GM12878 (cell line): ENCODE results near the gene TYSND1. TPM values are rescaled to one million over a fixed set of nuclear protein-coding genes. Genes with fewer than 3 reads are reported as not detected.
A peak's percentile ranks its signal among the peaks of the same experiment; 100 is the strongest.

ENCODE experiments used
- BRCA1 ChIP-seq: IDR thresholded peaks from 2 replicates; pipeline ENCODE4 v1.6.1; 2011; ENCODE audit warnings: low read depth, low read length, improper control_type of control experiment
- CBX3 ChIP-seq: fragments of 200-600 bp; sonication (generic); IDR thresholded peaks from 2 replicates; pipeline ENCODE4 v1.6.1; 2016; ENCODE audit warnings: low read depth, borderline replicate concordance
- GABPA ChIP-seq: IDR thresholded peaks from 2 replicates; pipeline ENCODE4 v1.6.1; 2014; ENCODE audit warnings: antibody characterized with exemption, low read depth, mild to moderate bottlenecking, inconsistent platforms
- JUNB ChIP-seq: IDR thresholded peaks from 2 replicates; pipeline ENCODE4 v1.6.1; 2016; ENCODE audit warnings: antibody characterized with exemption, mild to moderate bottlenecking
- MTA3 ChIP-seq: IDR thresholded peaks from 2 replicates; pipeline ENCODE4 v1.6.1; 2012; ENCODE audit warnings: low read length, inconsistent platforms, borderline replicate concordance
- NBN ChIP-seq: fragments of 450-650 bp; IDR thresholded peaks from 2 replicates; pipeline ENCODE4 v1.6.1; 2016
- NFIC ChIP-seq: IDR thresholded peaks from 2 replicates; pipeline ENCODE4 v1.6.1; 2012; ENCODE audit warnings: low read depth, mild to moderate bottlenecking, inconsistent platforms, low read length, moderate library complexity
- PAX5 ChIP-seq: IDR thresholded peaks from 2 replicates; pipeline ENCODE4 v1.6.1; 2011; ENCODE audit warnings: low read depth, low read length, borderline replicate concordance
- RB1 ChIP-seq: fragments of 450-650 bp; formaldehyde crosslinking; IDR thresholded peaks from 2 replicates; pipeline ENCODE4 v1.6.1; 2017; ENCODE audit warnings: mild to moderate bottlenecking, borderline replicate concordance
- RUNX3 ChIP-seq: IDR thresholded peaks from 2 replicates; pipeline ENCODE4 v1.6.1; 2012; ENCODE audit warnings: low read length, inconsistent platforms
- SIX5 ChIP-seq: IDR thresholded peaks from 2 replicates; pipeline ENCODE4 v1.6.1; 2011; ENCODE audit warnings: mild to moderate bottlenecking, low read depth, low read length, moderate library complexity; ENCODE audit not compliant: severe bottlenecking
- ZNF274 ChIP-seq: IDR thresholded peaks from one replicate; pipeline ENCODE4 v1.8.0; 2011; ENCODE audit not compliant: insufficient read length, insufficient read depth
- polyA plus RNA-seq, 11 experiments: library from polyadenylated mRNA; depleted of rRNA in 4 of 11; unstranded in 6 of 11; stranded (reverse) in 5 of 11; fragments of >200 nt; fragmentation: Nextera tagmentation in 4 of 11; fragmentation: Illumina TruSeq in 1 of 11; extraction: Ambion mirVana in 4 of 11; extraction: Trizol in 1 of 11; gene quantifications; 1 replicate in 1 of 11; 2 replicates in 10 of 11; pipeline versions ENCODE4 v1.2.1 to v1.2.3, GENCODE V29; 2011 to 2016; ENCODE audit warnings: inconsistent platforms in 2 of 11, missing spikeins in 2 of 11, low read depth in 1 of 11
- total RNA-seq, 4 experiments: library from RNA; depleted of rRNA in 3 of 4; stranded (reverse); fragments of >200 nt in 3 of 4; fragmentation: Illumina TruSeq in 1 of 4; extraction: Trizol in 1 of 4; gene quantifications; 2 replicates each; pipeline versions ENCODE4 v1.2.1 to v1.2.3, GENCODE V29; 2013 to 2021
- TF ChIP-seq, protein P1 (sequence below): fragments of 450-650 bp; IDR thresholded peaks from 2 replicates; pipeline ENCODE4 v1.6.1; 2017; ENCODE audit warnings: mild to moderate bottlenecking
- TF ChIP-seq, protein P2 (sequence below): fragments of 450-650 bp; formaldehyde crosslinking; IDR thresholded peaks from 2 replicates; pipeline ENCODE4 v1.5.0; 2022; ENCODE audit warnings: mild to moderate bottlenecking, missing genetic modification characterization
- TF ChIP-seq, protein P3 (sequence below): fragments of 450-650 bp; formaldehyde crosslinking; IDR thresholded peaks from 2 replicates; pipeline ENCODE4 v1.4.0; 2022; ENCODE audit warnings: mild to moderate bottlenecking, moderate library complexity
- TF ChIP-seq, protein P4 (sequence below): fragments of 450-650 bp; formaldehyde crosslinking; IDR thresholded peaks from 2 replicates; pipeline ENCODE4 v1.4.0; 2020; ENCODE audit warnings: mild to moderate bottlenecking, moderate library complexity

Gene TYSND1
- total and polyA plus RNA-seq, 10 of the 15 experiments (the other 5 are each of a cell fraction or from before 2014, with no cell fraction given) = 1.9 to 21.4 (median 12.0) TPM

DNA sequence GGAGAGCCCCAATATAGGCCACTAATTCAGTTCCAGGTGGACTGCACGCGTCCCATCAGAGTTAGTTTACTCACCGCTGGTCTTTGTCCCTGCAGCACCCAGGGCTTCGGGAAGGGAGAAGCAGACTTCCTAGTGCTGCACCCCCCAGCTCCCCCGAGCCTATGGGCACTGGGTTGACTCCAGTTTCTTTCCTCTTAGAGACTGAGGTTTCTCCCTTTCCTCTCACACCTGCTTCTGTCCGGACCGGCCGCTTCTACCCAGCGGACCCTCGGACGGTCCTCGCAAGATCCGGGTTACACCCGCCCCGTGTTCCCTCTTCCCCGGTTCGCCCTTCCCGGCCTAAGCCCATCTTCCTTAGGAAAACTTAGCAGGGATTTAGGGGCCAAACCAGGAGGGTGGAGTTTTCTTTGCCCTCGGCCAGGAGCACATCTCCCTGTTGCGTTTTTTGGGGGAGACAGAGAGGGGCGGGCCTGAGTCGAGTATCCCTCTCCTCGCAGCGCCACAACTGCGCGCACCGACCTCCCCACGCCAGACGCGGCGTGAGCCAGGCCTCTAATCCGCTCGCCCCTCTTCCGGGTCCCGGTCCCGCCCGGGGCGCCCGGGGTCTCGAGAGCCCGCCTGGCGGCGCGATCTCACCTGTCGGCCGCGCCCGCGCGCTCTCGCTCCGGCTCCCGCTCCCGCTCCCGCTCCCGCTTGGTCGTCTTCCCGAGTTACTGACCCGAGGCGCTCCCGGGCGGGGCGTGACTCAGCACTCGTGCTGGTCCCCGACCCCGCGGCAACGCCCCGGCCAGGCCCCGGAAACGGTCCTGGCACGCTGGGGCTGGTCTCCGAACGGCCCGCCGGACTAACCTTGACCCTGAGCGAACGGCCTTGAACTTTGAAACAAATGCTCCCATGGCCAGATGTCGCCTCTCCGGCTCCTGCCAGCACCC is 14.1 kb downstream of the TYSND1 start, which contains the start of gene AIFM2 (continued):
- TF ChIP-seq, protein P1, sequence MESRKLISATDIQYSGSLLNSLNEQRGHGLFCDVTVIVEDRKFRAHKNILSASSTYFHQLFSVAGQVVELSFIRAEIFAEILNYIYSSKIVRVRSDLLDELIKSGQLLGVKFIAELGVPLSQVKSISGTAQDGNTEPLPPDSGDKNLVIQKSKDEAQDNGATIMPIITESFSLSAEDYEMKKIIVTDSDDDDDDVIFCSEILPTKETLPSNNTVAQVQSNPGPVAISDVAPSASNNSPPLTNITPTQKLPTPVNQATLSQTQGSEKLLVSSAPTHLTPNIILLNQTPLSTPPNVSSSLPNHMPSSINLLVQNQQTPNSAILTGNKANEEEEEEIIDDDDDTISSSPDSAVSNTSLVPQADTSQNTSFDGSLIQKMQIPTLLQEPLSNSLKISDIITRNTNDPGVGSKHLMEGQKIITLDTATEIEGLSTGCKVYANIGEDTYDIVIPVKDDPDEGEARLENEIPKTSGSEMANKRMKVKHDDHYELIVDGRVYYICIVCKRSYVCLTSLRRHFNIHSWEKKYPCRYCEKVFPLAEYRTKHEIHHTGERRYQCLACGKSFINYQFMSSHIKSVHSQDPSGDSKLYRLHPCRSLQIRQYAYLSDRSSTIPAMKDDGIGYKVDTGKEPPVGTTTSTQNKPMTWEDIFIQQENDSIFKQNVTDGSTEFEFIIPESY = no peak
- TF ChIP-seq NBN = no peak
- TF ChIP-seq GABPA = 0 out of 2 replicates have a peak, but pooled peaks have one; percentile 44
- TF ChIP-seq ZNF274 = no peak
- TF ChIP-seq SIX5 = no peak
- TF ChIP-seq, protein P2, sequence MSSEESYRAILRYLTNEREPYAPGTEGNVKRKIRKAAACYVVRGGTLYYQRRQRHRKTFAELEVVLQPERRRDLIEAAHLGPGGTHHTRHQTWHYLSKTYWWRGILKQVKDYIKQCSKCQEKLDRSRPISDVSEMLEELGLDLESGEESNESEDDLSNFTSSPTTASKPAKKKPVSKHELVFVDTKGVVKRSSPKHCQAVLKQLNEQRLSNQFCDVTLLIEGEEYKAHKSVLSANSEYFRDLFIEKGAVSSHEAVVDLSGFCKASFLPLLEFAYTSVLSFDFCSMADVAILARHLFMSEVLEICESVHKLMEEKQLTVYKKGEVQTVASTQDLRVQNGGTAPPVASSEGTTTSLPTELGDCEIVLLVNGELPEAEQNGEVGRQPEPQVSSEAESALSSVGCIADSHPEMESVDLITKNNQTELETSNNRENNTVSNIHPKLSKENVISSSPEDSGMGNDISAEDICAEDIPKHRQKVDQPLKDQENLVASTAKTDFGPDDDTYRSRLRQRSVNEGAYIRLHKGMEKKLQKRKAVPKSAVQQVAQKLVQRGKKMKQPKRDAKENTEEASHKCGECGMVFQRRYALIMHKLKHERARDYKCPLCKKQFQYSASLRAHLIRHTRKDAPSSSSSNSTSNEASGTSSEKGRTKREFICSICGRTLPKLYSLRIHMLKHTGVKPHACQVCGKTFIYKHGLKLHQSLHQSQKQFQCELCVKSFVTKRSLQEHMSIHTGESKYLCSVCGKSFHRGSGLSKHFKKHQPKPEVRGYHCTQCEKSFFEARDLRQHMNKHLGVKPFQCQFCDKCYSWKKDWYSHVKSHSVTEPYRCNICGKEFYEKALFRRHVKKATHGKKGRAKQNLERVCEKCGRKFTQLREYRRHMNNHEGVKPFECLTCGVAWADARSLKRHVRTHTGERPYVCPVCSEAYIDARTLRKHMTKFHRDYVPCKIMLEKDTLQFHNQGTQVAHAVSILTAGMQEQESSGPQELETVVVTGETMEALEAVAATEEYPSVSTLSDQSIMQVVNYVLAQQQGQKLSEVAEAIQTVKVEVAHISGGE (CRISPR knock-in tag) = no peak
- TF ChIP-seq RB1 = 0 out of 2 replicates have a peak, but pooled peaks have one; percentile 34
- TF ChIP-seq, protein P3, sequence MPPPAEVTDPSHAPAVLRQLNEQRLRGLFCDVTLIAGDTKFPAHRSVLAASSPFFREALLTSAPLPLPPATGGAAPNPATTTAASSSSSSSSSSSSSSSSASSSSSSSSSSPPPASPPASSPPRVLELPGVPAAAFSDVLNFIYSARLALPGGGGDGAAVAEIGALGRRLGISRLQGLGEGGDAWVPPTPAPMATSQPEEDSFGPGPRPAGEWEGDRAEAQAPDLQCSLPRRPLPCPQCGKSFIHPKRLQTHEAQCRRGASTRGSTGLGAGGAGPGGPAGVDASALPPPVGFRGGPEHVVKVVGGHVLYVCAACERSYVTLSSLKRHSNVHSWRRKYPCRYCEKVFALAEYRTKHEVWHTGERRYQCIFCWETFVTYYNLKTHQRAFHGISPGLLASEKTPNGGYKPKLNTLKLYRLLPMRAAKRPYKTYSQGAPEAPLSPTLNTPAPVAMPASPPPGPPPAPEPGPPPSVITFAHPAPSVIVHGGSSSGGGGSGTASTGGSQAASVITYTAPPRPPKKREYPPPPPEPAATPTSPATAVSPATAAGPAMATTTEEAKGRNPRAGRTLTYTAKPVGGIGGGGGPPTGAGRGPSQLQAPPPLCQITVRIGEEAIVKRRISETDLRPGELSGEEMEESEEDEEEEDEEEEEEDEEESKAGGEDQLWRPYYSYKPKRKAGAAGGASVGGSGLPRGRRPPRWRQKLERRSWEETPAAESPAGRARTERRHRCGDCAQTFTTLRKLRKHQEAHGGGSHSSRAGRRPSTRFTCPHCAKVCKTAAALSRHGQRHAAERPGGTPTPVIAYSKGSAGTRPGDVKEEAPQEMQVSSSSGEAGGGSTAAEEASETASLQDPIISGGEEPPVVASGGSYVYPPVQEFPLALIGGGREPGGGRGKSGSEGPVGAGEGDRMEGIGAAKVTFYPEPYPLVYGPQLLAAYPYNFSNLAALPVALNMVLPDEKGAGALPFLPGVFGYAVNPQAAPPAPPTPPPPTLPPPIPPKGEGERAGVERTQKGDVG = no peak
- TF ChIP-seq CBX3 = no peak
- TF ChIP-seq RUNX3 = peak; percentile 23; the same call in 1 of the 2 replicates
- TF ChIP-seq BRCA1 = no peak
- TF ChIP-seq, protein P4, sequence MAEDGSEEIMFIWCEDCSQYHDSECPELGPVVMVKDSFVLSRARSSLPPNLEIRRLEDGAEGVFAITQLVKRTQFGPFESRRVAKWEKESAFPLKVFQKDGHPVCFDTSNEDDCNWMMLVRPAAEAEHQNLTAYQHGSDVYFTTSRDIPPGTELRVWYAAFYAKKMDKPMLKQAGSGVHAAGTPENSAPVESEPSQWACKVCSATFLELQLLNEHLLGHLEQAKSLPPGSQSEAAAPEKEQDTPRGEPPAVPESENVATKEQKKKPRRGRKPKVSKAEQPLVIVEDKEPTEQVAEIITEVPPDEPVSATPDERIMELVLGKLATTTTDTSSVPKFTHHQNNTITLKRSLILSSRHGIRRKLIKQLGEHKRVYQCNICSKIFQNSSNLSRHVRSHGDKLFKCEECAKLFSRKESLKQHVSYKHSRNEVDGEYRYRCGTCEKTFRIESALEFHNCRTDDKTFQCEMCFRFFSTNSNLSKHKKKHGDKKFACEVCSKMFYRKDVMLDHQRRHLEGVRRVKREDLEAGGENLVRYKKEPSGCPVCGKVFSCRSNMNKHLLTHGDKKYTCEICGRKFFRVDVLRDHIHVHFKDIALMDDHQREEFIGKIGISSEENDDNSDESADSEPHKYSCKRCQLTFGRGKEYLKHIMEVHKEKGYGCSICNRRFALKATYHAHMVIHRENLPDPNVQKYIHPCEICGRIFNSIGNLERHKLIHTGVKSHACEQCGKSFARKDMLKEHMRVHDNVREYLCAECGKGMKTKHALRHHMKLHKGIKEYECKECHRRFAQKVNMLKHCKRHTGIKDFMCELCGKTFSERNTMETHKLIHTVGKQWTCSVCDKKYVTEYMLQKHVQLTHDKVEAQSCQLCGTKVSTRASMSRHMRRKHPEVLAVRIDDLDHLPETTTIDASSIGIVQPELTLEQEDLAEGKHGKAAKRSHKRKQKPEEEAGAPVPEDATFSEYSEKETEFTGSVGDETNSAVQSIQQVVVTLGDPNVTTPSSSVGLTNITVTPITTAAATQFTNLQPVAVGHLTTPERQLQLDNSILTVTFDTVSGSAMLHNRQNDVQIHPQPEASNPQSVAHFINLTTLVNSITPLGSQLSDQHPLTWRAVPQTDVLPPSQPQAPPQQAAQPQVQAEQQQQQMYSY = no peak
- no peak for TF ChIP-seq JUNB
- no peak for TF ChIP-seq NFIC
- peak; percentile 8; the same call in 1 of the 2 replicates for TF ChIP-seq PAX5
- TF ChIP-seq MTA3 = no peak
